GM18499 (cell line): ENCODE measurements around the gene CTNNAL1.
"Not testable (repeated sequence)": the region's sequence is repeated elsewhere in the genome, so short reads cannot be mapped to it uniquely, and the experiment has no call there.

ENCODE experiments used
- ATAC-seq: cut with Tn5 transposase; IDR thresholded peaks from one replicate; pipeline ENCODE4 v1.9.1; 2021; ENCODE audit warnings: moderate number of reproducible peaks; ENCODE audit not compliant: insufficient read depth, unreplicated experiment

The CTNNAL1 gene

DNA sequence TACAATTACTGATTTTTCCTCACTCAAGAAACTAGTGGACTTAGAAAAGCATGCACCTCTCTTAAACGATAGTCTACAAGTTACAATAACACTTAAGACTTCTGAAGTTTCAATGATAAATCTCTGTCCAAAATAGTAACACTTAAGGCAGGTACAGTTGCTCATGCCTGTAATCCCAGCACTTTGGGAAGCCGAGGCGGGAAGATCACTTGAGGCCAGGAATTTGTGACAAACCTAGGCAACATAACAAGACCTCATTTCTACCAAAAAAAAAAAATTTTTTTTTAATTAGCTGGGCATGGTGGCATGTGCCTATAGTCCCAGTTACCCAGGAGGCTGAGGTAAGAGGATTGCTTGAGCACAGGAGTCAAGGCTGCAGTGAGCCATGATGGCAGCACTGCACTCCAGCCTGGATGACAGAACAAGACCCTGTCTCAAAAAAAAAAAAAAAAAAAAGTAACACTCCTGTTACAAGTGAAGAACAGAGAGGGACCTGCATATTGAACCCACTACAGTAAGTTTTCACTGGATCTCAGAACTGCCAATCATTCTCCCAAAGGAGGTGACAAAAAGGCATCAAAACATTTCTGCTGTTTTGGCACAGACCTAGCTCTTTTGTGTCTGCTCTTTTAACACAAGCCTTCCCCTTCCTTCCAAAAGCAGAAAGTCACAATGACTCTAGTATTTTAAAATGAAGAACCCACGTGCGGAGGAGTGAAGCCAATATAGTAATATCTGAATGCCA is 75.6 kb downstream of the CTNNAL1 start:
- ATAC-seq: no peak

DNA sequence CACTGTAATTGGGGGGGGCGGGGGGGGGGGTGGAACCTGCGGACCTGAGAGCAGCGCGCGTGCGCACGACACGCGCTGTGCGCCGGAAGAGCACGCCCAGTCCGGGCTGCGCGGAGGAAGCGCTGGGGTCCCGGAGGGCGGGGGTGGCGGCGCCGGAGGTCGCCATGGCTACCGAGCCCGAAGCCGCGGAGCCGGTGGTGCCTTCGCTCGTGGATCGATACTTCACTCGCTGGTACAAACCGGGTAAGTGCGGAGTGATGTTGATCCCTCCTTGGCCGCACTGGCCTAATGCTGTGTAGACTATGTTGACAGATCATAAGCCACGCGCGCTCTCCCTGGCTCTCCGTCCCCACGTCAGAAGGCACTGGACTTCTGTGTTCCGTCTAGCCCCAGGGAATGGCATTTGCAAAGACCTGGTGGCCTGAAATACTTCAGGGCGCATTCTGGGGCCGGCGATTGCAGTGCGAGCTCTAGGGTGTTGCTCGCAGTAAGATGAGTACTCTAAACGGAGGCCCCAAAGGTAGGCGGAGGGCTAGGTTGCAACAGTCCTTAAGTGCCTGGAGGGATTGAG is 78.9 kb downstream of the CTNNAL1 start, which contains the start of gene ABITRAM:
Gene ABITRAM, plus strand, starts transcription at position 78 of the 571 bp plus-strand sequence. Its CDS starts 87 bp downstream, at position 165.
- ATAC-seq: peak; percentile 47

DNA sequence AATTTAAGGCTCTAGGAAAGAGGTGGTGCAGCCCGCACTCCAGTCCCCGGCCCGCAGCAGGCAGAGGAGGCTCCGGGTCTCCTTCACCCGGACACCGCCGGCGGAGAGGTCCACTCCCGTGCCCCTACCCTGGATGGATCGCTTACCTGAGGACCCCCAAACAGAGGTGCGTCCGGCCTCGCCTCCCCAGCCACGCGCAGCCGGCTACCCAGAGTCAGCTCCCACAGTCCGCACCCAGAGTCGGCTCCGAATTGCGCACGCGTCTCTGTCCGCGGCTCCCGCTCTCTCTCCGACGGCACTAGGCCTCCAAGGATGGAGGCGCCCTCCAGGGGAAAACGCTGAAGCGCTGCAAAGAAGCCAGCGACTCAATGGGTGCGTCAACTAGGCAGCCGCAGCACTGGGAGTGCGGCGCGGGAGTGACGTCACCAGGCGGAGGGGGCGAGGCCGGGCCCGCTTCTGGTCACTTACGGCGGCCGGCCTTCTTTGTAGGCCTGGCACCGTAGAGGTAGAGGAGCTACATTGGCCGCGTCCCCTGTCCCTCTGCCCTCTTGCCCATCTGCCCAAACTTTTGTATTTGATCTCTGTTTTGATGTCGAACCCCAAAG is 79.5 kb downstream of the CTNNAL1 start, which contains the start of gene ELP1:
Gene ELP1, minus strand, starts transcription at position 407 of the 605 bp plus-strand sequence. CDS start 2,978 bp downstream, outside the sequence.
- ATAC-seq: peak; percentile 73

DNA sequence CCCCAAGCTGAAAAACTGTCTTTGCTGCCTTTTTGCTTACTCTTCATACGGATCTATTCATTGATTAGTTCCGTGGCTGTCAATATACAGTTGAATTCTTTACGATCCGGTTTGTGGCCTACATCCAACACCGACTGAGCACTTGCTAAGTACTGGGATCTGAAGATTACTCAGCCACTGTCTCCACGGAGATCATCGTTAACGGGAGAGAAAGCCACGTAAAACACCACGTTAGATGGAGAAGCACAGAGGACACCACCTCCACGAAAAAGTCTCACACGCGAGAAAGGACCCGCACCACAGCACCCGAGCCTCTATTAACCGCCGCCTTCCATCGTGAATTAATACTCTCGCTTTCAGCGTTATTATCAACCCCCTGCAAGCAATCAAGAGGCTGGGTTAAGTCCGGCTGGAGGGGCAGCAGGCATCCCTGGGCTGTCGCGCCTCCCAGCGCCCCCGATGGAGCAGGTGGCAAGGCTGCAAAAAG is 80.0 kb downstream of the CTNNAL1 start:
- peak; percentile 9 for ATAC-seq

DNA sequence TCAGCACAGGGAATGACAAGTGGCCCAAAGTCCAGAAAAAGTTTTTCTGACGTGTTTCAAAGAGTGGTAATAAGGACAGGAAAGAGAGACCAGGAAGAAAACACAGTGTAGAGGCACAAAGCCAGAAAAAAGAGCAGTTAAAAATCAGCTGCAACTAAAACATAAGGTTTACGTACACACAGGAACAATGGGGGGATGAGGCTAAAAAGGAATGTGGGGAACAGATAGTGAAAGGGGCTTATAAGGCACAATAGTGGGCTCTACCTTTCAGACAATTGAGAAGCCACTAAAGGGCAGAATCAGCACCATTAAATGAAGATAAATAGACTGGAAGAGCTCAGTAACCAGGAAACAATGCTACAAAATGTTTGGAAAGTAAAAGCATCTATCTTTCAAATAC is 84.9 kb downstream of the CTNNAL1 start:
- ATAC-seq: no peak

DNA sequence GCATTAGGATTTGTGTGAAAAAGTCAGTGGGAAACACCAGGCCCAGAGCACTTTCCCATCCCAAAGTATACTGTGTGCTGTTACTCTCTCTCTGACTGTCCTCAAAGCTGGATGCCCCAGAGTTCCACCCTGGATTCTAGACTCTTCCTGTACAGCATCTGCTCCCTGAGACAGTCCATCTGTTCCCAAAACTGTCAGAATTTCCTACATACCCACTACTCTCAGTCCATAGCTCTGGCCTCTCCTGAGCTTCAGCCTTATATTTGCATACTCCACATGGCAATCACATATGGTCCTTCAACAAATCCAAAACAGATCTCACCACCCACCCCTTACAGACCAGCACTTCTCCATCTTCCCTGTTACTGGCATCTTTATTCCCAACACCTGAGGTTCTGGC is 88.8 kb downstream of the CTNNAL1 start:
- no peak for ATAC-seq

DNA sequence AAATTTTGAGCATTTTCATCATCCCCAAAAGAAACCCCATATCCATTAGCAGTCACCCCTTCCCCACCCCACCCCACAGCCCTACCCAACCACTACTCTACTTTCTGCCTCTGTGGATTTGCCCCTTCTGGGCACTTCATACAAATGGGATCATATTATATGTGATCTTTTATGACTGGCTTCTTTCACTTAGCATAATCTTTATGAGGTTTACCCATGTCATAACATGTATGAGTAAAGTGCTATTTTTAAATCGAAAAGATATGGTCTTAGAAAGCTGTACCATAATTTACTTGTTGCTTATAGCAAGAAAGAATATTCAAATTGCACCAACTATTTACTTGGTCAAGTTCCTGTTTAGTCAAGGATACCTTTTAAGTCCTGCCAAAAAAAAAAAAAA is 92.1 kb downstream of the CTNNAL1 start:
- no peak for ATAC-seq

DNA sequence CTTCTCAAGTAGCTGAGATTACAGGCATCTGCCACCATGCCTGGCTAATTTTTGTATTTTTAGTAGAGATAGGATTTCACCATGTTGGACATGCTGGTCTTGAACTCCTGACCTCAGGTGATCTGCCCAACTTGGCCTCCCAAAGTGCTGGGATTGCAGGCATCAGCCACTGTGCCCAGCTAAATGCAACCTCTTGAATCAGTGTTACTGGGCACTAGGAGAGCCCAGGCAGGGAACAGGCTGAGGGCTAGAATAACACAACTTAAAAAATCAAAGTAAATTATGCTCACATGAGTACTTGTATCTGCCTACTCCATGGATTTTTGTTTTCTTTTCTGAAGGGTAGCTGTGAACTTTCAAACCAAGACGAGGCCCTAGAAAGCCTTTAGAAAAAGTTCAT is 92.9 kb downstream of the CTNNAL1 start:
- not testable (repeated sequence) for ATAC-seq

DNA sequence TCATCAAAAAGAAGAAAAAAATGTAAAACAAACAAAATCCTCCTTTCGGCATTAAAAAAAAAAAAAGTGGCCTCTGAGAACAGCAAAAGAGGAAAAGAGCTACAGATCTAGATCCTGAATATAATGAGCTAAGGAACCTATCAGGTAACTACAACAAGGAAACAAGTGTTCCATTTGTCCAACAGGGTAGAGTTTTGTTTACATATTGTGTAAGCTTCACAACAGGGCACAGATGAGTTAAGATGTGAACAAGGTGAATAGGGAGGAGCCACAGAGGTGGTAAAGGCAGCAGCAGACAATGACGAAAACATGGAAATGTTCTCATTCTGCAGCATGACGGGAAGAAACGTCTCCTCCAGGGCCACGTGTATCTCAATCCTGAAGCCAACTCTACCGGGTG is 93.8 kb downstream of the CTNNAL1 start:
- no peak for ATAC-seq

DNA sequence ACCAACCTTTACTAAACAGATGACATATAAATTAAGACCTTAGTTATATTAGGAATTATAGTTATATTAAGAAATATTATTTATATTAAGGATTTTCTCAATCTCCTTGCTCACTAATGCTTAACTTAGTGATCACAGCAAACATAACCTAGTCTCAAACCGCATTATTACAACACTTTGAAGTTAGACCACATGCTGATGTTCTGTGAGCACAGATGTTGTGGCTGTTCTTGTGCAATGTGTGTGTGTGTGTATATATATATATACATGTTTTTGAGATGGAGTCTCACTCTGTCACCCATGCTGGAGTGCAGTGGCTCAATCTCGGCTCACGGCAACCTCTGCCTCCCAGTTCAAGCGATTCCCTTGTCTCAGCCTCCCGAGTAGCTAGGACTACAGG is 99.9 kb downstream of the CTNNAL1 start:
- ATAC-seq: no peak

DNA sequence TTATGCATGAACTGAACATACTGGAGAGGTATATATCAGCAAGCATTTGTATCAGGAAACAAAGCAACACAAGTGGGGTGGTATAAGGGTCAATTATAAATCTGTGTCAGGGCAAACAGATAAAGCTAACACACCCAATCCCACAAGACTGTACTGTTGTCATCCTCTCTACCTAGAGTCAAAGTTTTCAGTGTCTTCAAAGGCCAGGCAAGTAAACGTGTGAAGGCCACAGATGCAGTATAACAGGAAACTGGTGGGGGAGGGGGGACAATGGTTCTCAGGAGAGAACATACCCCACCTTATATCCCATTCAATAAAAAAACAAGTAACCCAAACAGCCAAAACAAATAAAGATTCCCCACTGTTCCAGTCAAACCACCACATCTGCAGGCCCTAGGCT is 101.5 kb downstream of the CTNNAL1 start:
- ATAC-seq: no peak

DNA sequence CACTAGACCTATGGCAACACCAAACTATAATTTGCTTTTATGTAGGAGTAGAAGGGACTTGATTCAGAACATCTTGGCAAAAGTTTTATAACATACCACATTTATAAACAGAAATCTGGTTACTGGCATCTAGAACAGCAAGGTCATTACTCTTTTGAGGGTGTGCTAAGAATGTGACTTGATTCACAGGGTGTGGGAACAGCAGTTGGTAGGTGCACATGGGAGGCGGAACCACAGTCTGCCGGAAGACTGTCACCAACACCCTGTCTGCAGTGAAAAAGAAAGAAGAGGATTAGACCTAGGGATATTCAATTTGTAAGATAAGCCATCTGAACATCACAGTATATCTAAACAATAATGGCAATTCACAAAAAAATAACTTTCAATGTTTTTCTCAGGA is 102.4 kb downstream of the CTNNAL1 start:
- ATAC-seq: no peak

DNA sequence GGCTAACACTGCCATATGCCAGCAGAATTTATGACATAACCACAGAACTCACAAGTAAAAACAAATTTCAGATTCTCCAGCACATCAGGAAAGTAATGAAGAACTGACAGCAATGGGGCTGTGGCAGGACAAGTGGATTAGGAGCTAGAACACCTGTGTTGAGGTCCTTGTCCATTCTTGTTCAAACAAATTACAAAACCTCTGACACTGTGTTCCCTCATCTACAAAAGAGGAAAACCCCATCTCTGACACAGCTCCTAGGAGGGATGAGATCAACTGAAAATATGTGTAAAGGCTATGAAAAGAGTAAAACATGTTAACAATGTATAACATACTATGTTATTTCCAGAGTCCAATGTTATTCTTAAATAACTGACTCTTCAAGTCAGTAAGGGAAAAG is 102.9 kb downstream of the CTNNAL1 start:
- ATAC-seq: no peak

DNA sequence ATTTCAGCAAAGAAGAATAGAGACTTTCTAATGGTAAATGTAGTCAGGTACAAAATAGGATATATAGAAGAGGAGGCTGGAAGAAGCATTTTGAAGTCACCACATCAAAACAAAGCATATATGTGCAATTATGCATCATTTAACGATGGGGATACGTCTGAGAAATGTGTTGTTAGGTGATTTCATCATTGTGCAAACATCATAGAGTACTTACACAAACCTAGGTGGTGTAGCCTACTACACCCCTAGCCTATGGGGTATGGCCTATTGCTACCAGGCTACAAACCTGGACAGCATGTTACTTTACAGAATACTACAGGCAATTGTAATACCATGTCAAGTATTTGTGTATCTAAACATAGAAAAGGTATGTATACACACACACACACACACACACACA is 107.8 kb downstream of the CTNNAL1 start:
- no peak for ATAC-seq

DNA sequence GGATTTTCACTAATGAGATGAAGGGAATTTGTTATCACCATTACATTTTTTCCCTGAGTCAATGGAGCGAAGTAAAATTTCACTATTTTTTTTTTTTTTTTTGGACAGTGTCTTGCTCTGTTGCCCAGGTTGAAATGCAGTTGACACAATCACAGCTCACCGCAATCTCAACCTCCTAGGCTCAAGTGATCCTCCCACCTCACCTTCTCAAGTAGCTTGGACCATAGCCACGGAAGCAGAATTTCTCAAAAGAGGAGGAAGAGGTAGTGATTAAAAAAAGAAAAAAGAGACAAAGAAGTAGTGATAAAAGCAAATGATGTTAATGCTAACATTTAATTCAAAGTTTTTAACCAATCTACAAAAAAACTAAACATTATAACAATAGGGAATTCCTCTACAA is 109.1 kb downstream of the CTNNAL1 start:
- no peak for ATAC-seq

DNA sequence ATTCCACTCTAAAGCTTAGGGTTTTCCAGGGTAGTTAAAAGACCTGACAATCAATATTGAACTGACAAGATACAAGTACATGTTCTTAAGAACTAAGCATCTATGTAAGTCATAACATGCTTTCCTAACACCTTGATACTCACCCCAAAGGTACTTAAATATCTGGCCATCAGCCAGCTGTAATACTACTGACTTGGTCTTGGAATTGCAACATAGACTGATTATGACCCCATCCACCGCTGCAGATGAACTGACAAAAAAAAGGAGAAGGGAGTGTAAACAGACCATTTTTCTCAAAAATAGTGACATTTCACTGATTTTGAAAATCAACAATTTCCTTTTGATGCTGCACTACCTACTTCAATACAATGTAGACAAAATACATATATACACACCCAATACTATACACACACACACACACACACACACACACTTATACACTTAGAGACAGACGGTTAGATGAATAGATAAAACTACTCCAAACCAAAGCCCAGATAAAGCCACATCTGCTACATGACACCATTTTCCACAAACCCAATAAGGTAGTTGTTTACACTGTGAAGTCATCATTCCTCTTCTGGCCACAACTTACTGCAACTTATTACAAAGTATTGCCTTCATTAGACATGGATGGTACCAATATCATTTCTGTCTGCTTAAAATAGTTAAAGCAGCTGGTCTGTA is 109.7 kb downstream of the CTNNAL1 start:
- ATAC-seq: no peak

DNA sequence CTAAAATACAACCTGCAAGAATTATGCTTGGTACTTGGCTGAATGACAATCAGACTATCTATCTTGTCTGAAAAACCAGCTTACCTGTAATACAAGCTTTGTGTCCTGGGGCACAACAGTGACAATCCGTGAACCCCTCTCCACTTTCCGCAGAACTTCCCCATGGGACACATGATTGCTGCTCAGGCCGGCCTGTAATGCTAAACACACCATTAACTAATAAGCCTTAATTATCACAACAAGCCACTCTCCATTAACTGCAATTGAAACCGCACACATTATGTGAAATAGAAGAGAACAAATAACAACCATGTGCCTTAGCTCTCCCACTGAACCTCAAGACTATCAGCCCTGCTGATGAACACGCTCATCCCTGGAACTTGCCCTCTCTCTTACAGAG is 113.1 kb downstream of the CTNNAL1 start:
- no peak for ATAC-seq

DNA sequence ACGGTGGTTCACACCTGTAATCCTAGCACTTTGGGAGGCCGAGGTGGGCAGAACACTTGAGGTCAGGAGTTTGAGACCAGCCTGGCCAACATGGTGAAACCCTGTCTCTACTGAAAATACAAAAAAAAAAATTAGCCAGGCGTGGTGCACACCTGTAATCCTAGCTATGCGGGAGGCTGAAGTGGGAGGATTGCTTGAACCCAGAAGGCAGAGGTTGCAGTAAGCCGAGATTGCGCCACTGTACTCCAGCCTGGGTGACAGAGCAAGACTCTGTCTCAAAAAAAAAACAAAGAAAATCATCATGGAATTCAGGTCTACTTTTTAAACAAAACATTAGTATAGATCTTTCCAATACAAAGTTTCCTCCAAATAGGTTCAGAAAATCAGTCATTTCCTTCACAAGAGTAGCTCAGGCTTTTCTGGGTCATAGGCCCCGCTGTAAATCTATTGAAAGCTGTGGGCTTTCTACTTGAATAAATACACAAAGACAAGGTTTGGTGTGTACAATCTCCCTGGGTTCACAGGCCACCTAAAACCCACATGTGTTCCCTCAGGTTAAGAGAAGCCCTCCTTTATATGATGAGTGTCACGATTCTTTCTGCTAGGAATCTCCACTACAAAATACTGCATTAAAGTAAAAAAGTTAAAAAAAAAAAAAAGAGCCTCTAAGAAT is 114.1 kb downstream of the CTNNAL1 start:
- not testable (repeated sequence) for ATAC-seq

DNA sequence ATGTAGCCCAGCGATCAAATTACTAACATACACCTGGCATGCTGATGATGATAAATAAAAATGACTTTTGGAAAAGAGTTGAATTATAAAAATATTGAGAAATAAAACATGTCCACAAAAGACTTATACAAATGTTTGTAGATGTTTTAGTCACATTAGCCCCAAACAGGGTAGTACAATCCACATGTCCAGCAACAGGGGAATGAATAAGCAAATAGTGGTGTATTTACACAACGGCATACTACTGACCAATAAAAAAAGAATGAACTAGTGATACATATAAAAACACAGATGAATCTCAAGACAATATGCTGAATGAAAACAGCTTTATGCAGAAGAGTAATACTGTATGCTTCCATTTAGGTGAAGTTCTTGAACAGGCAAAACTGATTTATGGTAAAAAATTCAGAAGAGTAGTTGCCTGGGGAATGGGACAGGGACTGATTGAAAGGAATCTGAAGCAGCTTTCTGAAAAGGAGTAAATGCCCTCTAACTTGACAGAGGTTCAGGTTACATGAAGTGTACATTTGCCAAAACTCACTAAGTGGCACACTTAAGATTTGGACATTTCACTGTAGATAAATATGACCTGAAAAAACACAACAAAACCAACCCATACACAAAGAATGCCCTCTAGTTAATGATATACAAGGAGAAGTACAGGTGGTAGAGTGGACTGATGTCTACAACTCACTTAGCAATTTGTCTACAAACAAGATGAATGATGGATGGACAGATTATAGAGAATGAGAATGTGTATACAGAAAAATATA is 115.8 kb downstream of the CTNNAL1 start:
- ATAC-seq: no peak
